SK-N-SH (cell line): Measurements from ENCODE around the gene SWAP70. TPM values are rescaled to one million over a fixed set of nuclear protein-coding genes. Genes with fewer than 3 reads are reported as not detected.

ENCODE experiments used
- CTCF ChIA-PET: fragments of 300-600, 350-600 bp; formaldehyde crosslinking; extraction: SDS; loops from one replicate; lab custom pipeline; 2021; lab: Yijun Ruan, JAX
- POLR2A ChIA-PET: fragments of 350-600 bp; sonication (Branson Sonifier 250); formaldehyde crosslinking; extraction: SDS; loops from one replicate; lab custom pipeline; 2020; ENCODE audit warnings: antibody characterized with exemption, inconsistent platforms; lab: Yijun Ruan, JAX
- DNase-seq: peaks from one replicate; pipeline ENCODE4 v3.0.0; 2012
- H2AFZ ChIP-seq: fragments of 200-600 bp; sonication (generic); 2 replicates; pipeline ENCODE4 v1.8.1; 2016; ENCODE audit warnings: antibody characterized with exemption, mild to moderate bottlenecking, low read depth
- H3F3A ChIP-seq: fragments of 200-600 bp; sonication (generic); replicated peaks from 2 replicates; pipeline ENCODE3; 2016; ENCODE audit warnings: antibody characterized with exemption, mild to moderate bottlenecking; ENCODE audit not compliant: insufficient read depth
- H3K27ac ChIP-seq, 2 experiments: fragments of 200-500 bp in 1 of 2; fragments of 200-600 bp in 1 of 2; sonication (Bioruptor generic) in 1 of 2; sonication (generic), shearing (Covaris generic) in 1 of 2; 2 replicates each; pipeline versions ENCODE4 v1.5.1 to v1.6.1; 2014 to 2016; ENCODE audit warnings: low read depth in 2 of 2, inconsistent platforms in 1 of 2, low read length in 1 of 2, mild to moderate bottlenecking in 1 of 2, mixed read lengths in 1 of 2
- H3K27me3 ChIP-seq: fragments of 200-600 bp; sonication (generic), shearing (Covaris generic); 2 replicates; pipeline ENCODE4 v1.6.1; 2016; ENCODE audit warnings: mixed run types; ENCODE audit not compliant: insufficient read depth
- H3K36me3 ChIP-seq, 2 experiments: fragments of 200-500 bp in 1 of 2; fragments of 200-600 bp in 1 of 2; sonication (Bioruptor generic) in 1 of 2; sonication (generic) in 1 of 2; replicated peaks in 1 of 2; 2 replicates each; pipeline versions ENCODE3 to v1.5.1; 2014 to 2016; ENCODE audit warnings: low read length in 1 of 2, mild to moderate bottlenecking in 1 of 2; ENCODE audit not compliant: insufficient read depth in 2 of 2, control insufficient read depth in 1 of 2
- H3K4me1 ChIP-seq, 2 experiments: fragments of 200-500 bp in 1 of 2; fragments of 200-600 bp in 1 of 2; sonication (Bioruptor generic) in 1 of 2; sonication (generic), shearing (Covaris generic) in 1 of 2; 2 replicates each; pipeline versions ENCODE4 v1.5.1 to v1.6.1; 2014 to 2016; ENCODE audit warnings: low read depth in 1 of 2, low read length in 1 of 2, mixed run types in 1 of 2; ENCODE audit not compliant: insufficient read depth in 2 of 2, control insufficient read depth in 1 of 2
- H3K4me2 ChIP-seq: fragments of 200-600 bp; sonication (generic), shearing (Covaris generic); 2 replicates; pipeline ENCODE4 v1.6.1; 2017; ENCODE audit warnings: mixed run types
- H3K4me3 ChIP-seq, 2 experiments: fragments of 200-500 bp in 1 of 2; fragments of 200-600 bp in 1 of 2; sonication (Bioruptor generic) in 1 of 2; sonication (generic), shearing (Covaris generic) in 1 of 2; 2 replicates each; pipeline versions ENCODE4 v1.5.1 to v1.8.1; 2014 to 2016; ENCODE audit warnings: low read depth in 2 of 2, inconsistent platforms in 1 of 2, low read length in 1 of 2, mild to moderate bottlenecking in 1 of 2, mixed read lengths in 1 of 2, moderate library complexity in 1 of 2
- H3K79me2 ChIP-seq: fragments of 200-600 bp; sonication (generic); 2 replicates; pipeline ENCODE4 v1.8.1; 2017; ENCODE audit warnings: mild to moderate bottlenecking; ENCODE audit not compliant: insufficient read depth
- H3K9ac ChIP-seq: fragments of 200-600 bp; sonication (generic); 2 replicates; pipeline ENCODE4 v1.6.1; 2017; ENCODE audit warnings: mixed run types
- H3K9me2 ChIP-seq: fragments of 200-600 bp; sonication (generic); 2 replicates; pipeline ENCODE4 v1.6.1; 2017; ENCODE audit warnings: mixed run types
- H3K9me3 ChIP-seq: fragments of 200-600 bp; sonication (generic); 2 replicates; pipeline ENCODE4 v1.6.1; 2017; ENCODE audit warnings: mixed run types, mild to moderate bottlenecking, moderate library complexity
- H4K20me1 ChIP-seq: fragments of 200-600 bp; sonication (generic); 2 replicates; pipeline ENCODE4 v1.6.1; 2017; ENCODE audit warnings: mild to moderate bottlenecking, mixed run types; ENCODE audit not compliant: insufficient read depth
- CTCF ChIP-seq: fragments of 200-600 bp; sonication (generic); IDR thresholded peaks from 2 replicates; pipeline ENCODE4 v1.6.1; 2017; ENCODE audit warnings: antibody characterized with exemption, mild to moderate bottlenecking, moderate library complexity
- FOSL2 ChIP-seq: IDR thresholded peaks from 2 replicates; pipeline ENCODE4 v1.4.0; 2012; ENCODE audit warnings: low read depth, mild to moderate bottlenecking, moderate library complexity, borderline replicate concordance
- IRF3 ChIP-seq: fragments of 150-350 bp; IDR thresholded peaks from 2 replicates; pipeline ENCODE4 v1.6.1; 2016; ENCODE audit warnings: mild to moderate bottlenecking, low read depth, low read length
- JUND ChIP-seq: IDR thresholded peaks from 2 replicates; pipeline ENCODE4 v1.4.0; 2012
- NRF1 ChIP-seq: IDR thresholded peaks from 2 replicates; pipeline ENCODE4 v1.6.1; 2012; ENCODE audit warnings: low read depth, mild to moderate bottlenecking, low read length
- PBX3 ChIP-seq: IDR thresholded peaks from 2 replicates; pipeline ENCODE4; 2012
- RFX5 ChIP-seq: IDR thresholded peaks from 2 replicates; pipeline ENCODE4 v1.6.1; 2012; ENCODE audit warnings: mild to moderate bottlenecking, improper control_type of control experiment, low read length
- TAF1 ChIP-seq: IDR thresholded peaks from 2 replicates; pipeline ENCODE4 v1.6.1; 2012; ENCODE audit warnings: low read depth, mild to moderate bottlenecking, low read length, moderate library complexity, borderline replicate concordance
- YY1 ChIP-seq: IDR thresholded peaks from 2 replicates; pipeline ENCODE4 v1.4.0; 2012; ENCODE audit warnings: low read depth, mild to moderate bottlenecking
- WGBS: methylation state at CpG from one replicate; pipeline ENCODE4 v1.1.6; 2017; ENCODE audit warnings: low lambda C conversion rate; 5-methylcytosine and 5-hydroxymethylcytosine counted together
- polyA plus RNA-seq, 3 experiments: library from polyadenylated mRNA; depleted of rRNA; stranded (reverse); fragments of >200 nt; gene quantifications; 2 replicates each; pipeline ENCODE4 v1.2.3, GENCODE V29; 2012

The SWAP70 gene
- polyA plus RNA-seq, 1 of the 3 experiments (the other 2 are of a cell fraction): 10.6 TPM

GRCh38 chr11:9722023-9722422 is 58.1 kb downstream of the SWAP70 start:
- H3K79me2 ChIP-seq: no peaks in the 10 kb centered on the region; the same call in 1 of the 2 replicates
- TF ChIP-seq NRF1: no peak
- TF ChIP-seq JUND: no peak
- no peak for TF ChIP-seq PBX3
- no peak for TF ChIP-seq YY1
- no peak for TF ChIP-seq RFX5
- TF ChIP-seq TAF1: no peak
- ChIA-PET POLR2A (no interaction called here), CTCF (interaction anchor here (1.6 to 2.6 kb wide), 3 partner anchors 26 to 187 kb away, joined by 4 to 8 read pairs (median 5); no protein-coding TSS in a partner anchor)
- peaks cover 3 to 26% of the 10 kb centered on the region in 2 experiments; a peak in 2 of 4 replicates for H3K4me1 ChIP-seq
- H3K4me2 ChIP-seq: no peak overlapping the region
- no peak for DNase-seq
- H3K9ac ChIP-seq: no peak overlapping the region
- WGBS: 95% methylated on average over 4 of the region's 4 CpGs
- H3K9me3 ChIP-seq: no peaks in the 10 kb centered on the region
- no peak overlapping the region for H3K4me3 ChIP-seq
- H3K9me2 ChIP-seq: peaks cover 3% of the 10 kb centered on the region; the same call in 1 of the 2 replicates
- H3K36me3 ChIP-seq: peaks cover 0 to 16% of the 10 kb centered on the region in 2 experiments
- no peaks in the 10 kb centered on the region for H3K27me3 ChIP-seq
- H4K20me1 ChIP-seq: no peaks in the 10 kb centered on the region
- no peak overlapping the region for H3K27ac ChIP-seq
- H2AFZ ChIP-seq: no peak overlapping the region
- peaks cover 12% of the 10 kb centered on the region for H3F3A ChIP-seq

- peaks cover under 1 to 23% of the 10 kb centered on the region in 2 experiments for H3K36me3 ChIP-seq
- CTCF ChIA-PET: interaction anchor here (0.9 to 2.6 kb wide), 3 partner anchors 14 to 188 kb away, joined by 3 to 8 read pairs (median 4); no protein-coding TSS in a partner anchor
- H3K4me3 ChIP-seq: no peak overlapping the region
- H3K27ac ChIP-seq: no peak overlapping the region
- TF ChIP-seq IRF3 (no peak), FOSL2 (no peak), CTCF (no peak)
- no peak overlapping the region for H2AFZ ChIP-seq
- POLR2A ChIA-PET: no interaction called here
- peaks cover 3% of the 10 kb centered on the region; the same call in 1 of the 2 replicates for H3K9me2 ChIP-seq
- no peak overlapping the region for H3K4me2 ChIP-seq
- H3K79me2 ChIP-seq: no peaks in the 10 kb centered on the region; the same call in 1 of the 2 replicates
- 93% methylated on average over 2 of the region's 2 CpGs for WGBS
- H3K27me3 ChIP-seq: no peaks in the 10 kb centered on the region
- H4K20me1 ChIP-seq: no peaks in the 10 kb centered on the region
- no peak overlapping the region for H3K9ac ChIP-seq
- no peaks in the 10 kb centered on the region for H3K9me3 ChIP-seq
- peaks cover 1 to 20% of the 10 kb centered on the region in 2 experiments; a peak in 2 of 4 replicates for H3K4me1 ChIP-seq
- no peak for DNase-seq
- H3F3A ChIP-seq: peaks cover 16% of the 10 kb centered on the region
Measured at GRCh38 chr11:9722893-9723292, 59.0 kb downstream of the SWAP70 start.
